Measurements from ENCODE around the gene SQSTM1.
"Not testable (repeated sequence)": the region's sequence is repeated elsewhere in the genome, so short reads cannot be mapped to it uniquely, and the experiment has no call there.

SQSTM1 gene

GRCh38 chr5:179827680-179828079, 7.0 kb downstream of the SQSTM1 start:
- DNase-seq: peak in 1 of 2 donors; percentile 51

DNA sequence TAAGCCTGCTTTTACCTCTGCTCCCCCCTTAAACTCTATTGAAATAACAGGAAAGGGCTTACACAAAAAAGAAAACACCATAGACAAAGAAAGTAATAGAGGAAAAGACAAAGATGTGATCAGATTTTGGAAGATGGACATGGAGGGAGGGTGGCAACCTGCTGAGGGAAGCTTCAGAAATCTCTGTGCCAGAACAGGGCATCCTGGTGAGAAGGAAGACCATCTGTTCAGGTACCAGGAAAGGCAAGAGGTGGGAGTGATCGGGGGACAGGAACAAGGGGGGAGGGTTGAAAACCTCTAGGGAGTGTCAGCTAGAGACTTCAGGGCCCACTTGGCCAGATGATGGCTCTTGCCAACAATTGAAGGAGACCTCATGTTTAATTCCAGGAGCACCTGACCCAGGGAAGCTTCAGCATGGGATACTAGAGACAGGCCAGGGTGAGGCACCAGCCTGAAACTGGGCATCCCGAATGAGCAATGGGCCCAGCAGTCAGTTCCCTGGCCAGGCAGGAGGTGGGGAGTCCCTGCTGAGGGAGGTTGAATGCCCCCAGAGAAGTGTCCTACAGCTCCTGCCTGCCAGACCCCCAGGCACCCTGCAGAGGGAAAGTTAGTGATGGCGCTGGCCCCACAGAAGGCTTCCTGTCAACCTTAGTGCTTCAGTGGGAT, 8.2 kb downstream of the SQSTM1 start:
- no peak for DNase-seq

- DNase-seq: no peak
These were observed 9.2 kb downstream of the SQSTM1 start for GRCh38 chr5:179829732-179830435.

DNA sequence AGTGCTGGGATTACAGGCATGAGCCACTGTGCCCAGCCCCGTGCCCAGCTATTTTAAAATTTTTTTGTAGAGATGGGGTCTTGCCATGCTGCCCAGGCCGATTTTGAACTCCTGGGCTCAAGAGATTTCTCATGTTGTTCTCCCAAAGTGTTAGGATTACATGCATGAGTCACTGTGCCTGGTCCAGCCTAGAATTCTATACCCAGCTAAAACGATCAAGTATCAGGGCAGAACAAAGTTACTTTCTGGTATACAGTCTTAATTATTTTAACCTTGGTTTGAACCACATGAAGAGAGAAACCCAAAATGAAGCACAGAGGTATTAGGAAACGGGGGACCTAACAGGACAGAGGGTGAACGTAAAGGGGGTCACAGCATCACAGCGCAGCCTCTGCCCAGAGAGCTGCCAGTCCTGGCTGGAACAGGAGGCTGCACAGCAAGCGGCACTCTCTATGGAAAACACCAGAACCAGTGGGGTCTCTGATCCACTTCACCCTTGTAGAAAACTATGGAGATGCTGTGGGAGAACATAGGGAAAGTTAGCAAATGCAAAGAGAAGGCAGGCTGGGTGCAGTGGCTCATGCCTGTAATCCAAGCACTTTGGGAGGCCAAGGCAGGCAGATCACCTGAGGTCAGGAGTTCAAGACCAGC, 10.2 kb downstream of the SQSTM1 start:
- no peak for DNase-seq

DNA sequence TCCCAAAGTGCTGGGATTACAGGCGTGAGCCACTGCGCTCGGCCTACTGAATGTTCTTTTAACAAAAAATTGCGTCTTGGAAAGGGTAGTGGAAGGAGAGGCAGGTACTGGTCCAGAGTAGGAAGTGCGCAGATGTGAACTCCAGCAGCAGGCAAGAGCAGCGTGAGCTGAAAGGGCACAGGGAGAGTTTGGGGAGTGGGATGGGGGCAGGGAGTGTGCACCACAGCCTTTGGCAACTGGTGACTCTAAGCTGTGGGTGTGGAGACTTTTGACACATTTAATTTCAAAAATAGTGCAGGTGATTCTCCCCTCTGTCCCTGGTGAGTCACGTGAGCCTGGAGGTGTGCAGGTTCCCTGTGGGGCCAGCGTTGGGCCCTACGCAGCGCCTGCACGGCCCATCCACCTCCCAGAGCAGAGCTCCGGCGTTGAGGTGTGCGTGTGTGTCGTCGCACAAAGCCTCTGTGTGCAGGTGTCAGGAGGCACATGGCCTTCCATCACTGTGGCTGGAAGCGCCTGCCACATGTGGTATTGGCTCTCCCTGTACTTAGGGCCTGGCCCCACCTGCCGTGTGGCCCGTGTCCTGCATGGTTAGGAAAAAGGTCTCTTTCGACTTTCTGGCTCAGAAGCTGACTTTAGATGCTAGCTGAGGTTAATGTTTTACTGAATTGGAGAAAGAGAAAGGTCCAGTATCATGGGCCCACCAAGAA, 11.5 kb downstream of the SQSTM1 start:
- no peak for DNase-seq

- DNase-seq: no peak
These were observed 12.5 kb downstream of the SQSTM1 start for GRCh38 chr5:179833056-179833708.

- no peak for DNase-seq
These were observed 13.0 kb downstream of the SQSTM1 start for GRCh38 chr5:179833709-179834070.

GRCh38 chr5:179834120-179834519, 13.4 kb downstream of the SQSTM1 start:
- DNase-seq: no peak

- not testable (repeated sequence) for DNase-seq
These were observed 14.2 kb downstream of the SQSTM1 start for GRCh38 chr5:179834871-179835270.

DNA sequence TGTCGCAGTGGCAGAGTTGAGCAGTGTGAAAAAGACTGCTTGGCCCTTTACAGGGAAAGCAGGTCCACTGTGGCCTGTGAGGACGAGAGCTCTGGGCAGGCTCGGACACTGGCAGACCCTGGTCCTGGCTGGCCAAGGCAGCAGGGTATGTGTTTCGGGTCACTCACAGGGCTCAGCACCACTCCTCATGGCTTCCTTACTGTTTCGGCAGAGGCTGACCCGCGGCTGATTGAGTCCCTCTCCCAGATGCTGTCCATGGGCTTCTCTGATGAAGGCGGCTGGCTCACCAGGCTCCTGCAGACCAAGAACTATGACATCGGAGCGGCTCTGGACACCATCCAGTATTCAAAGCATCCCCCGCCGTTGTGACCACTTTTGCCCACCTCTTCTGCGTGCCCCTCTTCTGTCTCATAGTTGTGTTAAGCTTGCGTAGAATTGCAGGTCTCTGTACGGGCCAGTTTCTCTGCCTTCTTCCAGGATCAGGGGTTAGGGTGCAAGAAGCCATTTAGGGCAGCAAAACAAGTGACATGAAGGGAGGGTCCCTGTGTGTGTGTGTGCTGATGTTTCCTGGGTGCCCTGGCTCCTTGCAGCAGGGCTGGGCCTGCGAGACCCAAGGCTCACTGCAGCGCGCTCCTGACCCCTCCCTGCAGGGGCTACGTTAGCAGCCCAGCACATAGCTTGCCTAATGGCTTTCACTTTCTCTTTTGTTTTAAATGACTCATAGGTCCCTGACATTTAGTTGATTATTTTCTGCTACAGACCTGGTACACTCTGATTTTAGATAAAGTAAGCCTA, 15.7 kb downstream of the SQSTM1 start:
- peak in 1 of 2 donors; percentile 41 for DNase-seq

- no peak for DNase-seq
These were observed 16.6 kb downstream of the SQSTM1 start for GRCh38 chr5:179837076-179838011.

DNA sequence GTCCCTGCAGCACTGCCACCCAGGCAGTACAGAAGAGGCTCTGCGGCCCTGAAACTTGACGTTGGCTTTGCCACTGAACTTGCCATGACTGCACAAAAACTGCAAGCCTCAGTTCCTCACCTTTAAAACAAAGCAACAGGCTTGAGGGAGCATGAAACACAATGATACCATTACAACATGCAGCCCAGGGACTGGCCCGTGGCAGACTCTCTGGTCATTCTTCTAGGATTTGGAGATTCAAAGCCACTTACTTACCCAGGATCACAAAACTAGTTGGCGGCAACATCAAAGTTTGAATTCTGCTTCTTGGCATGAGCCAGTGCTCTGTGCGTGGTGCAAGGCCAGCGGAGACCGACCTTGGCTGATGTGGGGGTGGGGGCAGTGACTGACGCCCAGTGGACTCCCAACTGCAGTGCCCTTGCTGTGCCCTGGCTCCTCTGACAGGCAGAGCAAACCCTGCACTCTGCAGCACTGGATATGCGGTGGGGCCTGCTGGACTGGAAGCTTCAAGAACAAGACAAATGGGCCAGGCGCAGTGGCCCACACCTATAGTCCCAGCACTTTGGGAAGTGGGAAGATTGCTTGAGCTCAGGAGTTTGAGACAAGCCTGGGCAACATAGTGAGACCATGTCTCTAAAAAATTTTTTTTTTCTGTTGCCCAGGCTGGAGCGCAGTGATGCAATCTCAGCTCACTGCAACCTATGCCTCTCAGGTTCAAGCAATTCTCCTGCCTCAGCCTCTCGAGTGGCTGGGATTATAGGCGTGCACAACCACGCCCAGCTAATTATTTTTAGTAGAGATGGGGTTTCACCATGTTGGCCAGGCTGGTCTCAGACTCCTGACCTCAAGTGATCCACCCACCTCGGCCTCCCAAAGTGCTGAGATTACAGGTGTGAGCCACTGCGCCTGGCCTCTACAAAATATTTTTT, 18.9 kb downstream of the SQSTM1 start:
- no peak for DNase-seq

DNA sequence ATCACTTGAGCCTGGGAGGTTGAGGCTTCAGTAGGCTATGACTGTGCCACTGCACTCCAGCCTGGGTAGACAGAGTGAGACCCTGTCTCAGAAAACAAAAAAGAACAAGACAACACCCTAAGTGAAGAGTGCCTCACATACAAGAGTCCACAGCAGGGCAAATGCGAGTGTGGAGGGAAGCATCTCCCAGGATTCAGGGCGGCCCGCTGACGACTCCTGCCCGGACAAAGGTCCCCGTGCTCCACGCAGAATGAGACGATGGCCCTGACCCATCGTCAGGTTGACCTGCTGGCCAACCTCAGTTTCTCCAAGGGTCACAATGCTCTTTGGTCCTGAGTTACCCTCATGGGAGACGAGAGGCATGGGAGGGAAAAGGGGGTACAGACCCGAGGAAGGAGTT, 19.6 kb downstream of the SQSTM1 start:
- DNase-seq: no peak

GRCh38 chr5:179840766-179841165, 20.1 kb downstream of the SQSTM1 start:
- no peak for DNase-seq

DNA sequence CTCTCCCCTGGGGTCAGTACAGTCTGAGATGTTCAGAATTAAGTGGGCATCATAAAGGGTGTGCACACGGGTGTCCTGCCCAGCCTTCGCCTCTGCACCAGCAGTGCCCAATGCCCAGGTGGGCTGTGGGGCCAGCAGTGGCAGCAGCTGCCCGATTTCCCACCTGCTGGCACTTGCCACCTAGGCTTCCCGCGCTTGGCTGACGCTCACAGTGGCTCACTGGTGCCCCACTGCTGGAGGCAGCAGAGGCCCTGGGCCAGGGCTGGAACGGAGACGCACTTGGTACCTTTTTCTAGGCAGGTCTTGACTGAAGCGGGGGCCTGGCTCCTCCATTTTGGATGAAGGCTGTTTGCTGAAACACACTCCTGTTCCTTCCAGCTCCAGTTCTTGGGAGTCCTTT, 20.9 kb downstream of the SQSTM1 start:
- no peak for DNase-seq

DNA sequence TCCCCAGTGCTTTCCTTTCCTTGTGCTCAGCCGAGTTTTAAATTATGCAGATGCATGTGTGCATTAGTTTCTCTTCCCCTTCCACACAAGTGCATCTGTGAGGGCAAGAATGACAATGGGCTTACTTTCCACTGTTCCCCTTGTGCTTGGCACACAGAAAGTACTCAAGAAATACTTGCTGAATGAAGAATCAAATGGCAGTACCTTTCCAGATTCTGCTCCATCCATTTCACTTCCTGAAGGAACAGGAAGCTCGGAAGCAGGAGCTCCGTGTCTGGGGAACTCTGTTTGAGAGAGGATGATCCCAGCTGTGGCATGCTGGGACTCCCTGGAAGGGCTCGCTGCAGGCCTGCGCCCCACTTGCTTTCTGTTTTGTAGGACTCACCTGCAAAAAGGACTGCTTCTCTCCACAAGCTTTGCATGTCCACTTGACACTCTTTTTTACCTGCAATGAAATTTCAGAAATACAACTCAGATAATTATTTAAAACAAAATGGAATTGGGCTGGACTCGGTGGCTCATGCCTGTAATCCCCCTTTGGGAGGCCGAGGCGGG, 32.4 kb downstream of the SQSTM1 start:
- no peak for DNase-seq

- DNase-seq: no peak
These were observed 33.7 kb downstream of the SQSTM1 start for GRCh38 chr5:179854356-179854755.

DNA sequence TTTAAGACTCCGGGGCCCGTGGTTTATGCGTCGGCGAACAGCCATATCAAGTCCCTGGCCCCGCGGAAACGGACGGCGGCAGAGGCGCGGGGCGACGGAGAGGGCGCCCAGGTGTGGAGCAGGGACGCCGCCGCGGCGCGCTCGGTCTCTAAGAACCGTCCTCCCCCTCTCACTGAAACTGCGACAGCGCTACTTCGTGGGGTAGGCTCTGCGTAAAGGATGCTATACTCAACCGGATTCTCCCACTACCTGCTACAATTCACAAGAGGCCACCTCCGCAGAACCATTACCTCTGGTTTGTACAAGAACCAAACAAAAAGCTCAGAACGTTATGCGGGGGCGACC, 37.5 kb downstream of the SQSTM1 start:
- peak in 1 of 2 donors; percentile 41 for DNase-seq

GRCh38 chr5:179858586-179859427, 38.1 kb downstream of the SQSTM1 start, which contains the start of gene MRNIP:
Gene MRNIP, minus strand, starts transcription at chr5:179858817. Its CDS starts 21 bp downstream, at chr5:179858796.
- peak; percentile 88 to 90 for DNase-seq

All from stimulated activated CD4-positive, alpha-beta T cell treated with anti-CD3 and anti-CD28 coated beads, Interleukin-2, amount 100 ng/mL, for 48 hours (primary cell).